ENCODE data around the gene C1orf21. TPM values are rescaled to one million over a fixed set of nuclear protein-coding genes. Genes with fewer than 3 reads are reported as not detected.

C1orf21 gene
- total RNA-seq, 1 donor from 2014 or later: 45.6 TPM

GRCh38 chr1:184383772-184384323 lies 3.0 kb upstream of the C1orf21 start:
- no peak for DNase-seq

GRCh38 chr1:184385865-184386311 lies 941 bp upstream of the C1orf21 start:
- no peak for DNase-seq
- intact Hi-C loops (cut with micrococcal nuclease): loop anchor here (10.0 kb wide), 1 partner anchor 179 kb away; no protein-coding TSS in a partner anchor
- no peak for ATAC-seq

More at GRCh38 chr1:184383772-184384323, 3.0 kb upstream of the C1orf21 start:
- intact Hi-C loops (cut with micrococcal nuclease): loop anchor here (10.0 kb wide), 1 partner anchor 181 kb away; no protein-coding TSS in a partner anchor
- no peak for ATAC-seq

GRCh38 chr1:184387069-184387475 lies 243 bp downstream of the C1orf21 start:
- intact Hi-C loops (cut with micrococcal nuclease): loop anchor here (10.0 kb wide), 1 partner anchor 178 kb away; no protein-coding TSS in a partner anchor
- DNase-seq (no peak), ATAC-seq (no peak)

GRCh38 chr1:184387476-184388318 lies 868 bp downstream of the C1orf21 start:
- ATAC-seq: peak; percentile 40
- intact Hi-C loops (cut with micrococcal nuclease): loop anchor here (10.0 kb wide), 1 partner anchor 177 kb away; no protein-coding TSS in a partner anchor
- DNase-seq: peak; percentile 71

- DNase-seq (no peak), ATAC-seq (peak; percentile 21)
- intact Hi-C loops (cut with micrococcal nuclease): loop anchor here (10.0 kb wide), 1 partner anchor 176 kb away; no protein-coding TSS in a partner anchor
These were observed 1.6 kb downstream of the C1orf21 start for GRCh38 chr1:184388319-184388889.

GRCh38 chr1:184388971-184389370 lies 2.1 kb downstream of the C1orf21 start:
- intact Hi-C loops (cut with micrococcal nuclease): loop anchor here (10.0 kb wide), 1 partner anchor 176 kb away; no protein-coding TSS in a partner anchor
- ATAC-seq: peak; percentile 4
- no peak for DNase-seq

- intact Hi-C loops (cut with micrococcal nuclease): loop anchor here (10.0 kb wide), 1 partner anchor 175 kb away; no protein-coding TSS in a partner anchor
- DNase-seq: no peak
- ATAC-seq: no peak
These were observed 2.6 kb downstream of the C1orf21 start for GRCh38 chr1:184389446-184389845.

- DNase-seq (no peak), ATAC-seq (no peak)
- intact Hi-C loops (cut with micrococcal nuclease): no loop called here
These were observed 4.1 kb downstream of the C1orf21 start for GRCh38 chr1:184390889-184391288.

- intact Hi-C loops (cut with micrococcal nuclease): no loop called here
- DNase-seq (no peak), ATAC-seq (no peak)
These were observed 5.2 kb downstream of the C1orf21 start for GRCh38 chr1:184392067-184392466.

- ATAC-seq: no peak
- DNase-seq: no peak
- intact Hi-C loops (cut with micrococcal nuclease): no loop called here
These were observed 6.1 kb downstream of the C1orf21 start for GRCh38 chr1:184392779-184393522.

- intact Hi-C loops (cut with micrococcal nuclease): no loop called here
These were observed 7.1 kb downstream of the C1orf21 start for GRCh38 chr1:184393962-184394361.

GRCh38 chr1:184395370-184395769 lies 8.5 kb downstream of the C1orf21 start:
- ATAC-seq (no peak), DNase-seq (no peak)
- intact Hi-C loops (cut with micrococcal nuclease): no loop called here

More at GRCh38 chr1:184393962-184394361, 7.1 kb downstream of the C1orf21 start:
- DNase-seq (no peak), ATAC-seq (peak; percentile 4)

GRCh38 chr1:184395937-184396480 lies 9.2 kb downstream of the C1orf21 start:
- DNase-seq: no peak
- intact Hi-C loops (cut with micrococcal nuclease): no loop called here
- no peak for ATAC-seq

GRCh38 chr1:184399192-184399847 lies 12.5 kb downstream of the C1orf21 start:
- ATAC-seq: peak; percentile 43
- intact Hi-C loops (cut with micrococcal nuclease): no loop called here

GRCh38 chr1:184403961-184404726 lies 17.3 kb downstream of the C1orf21 start:
- DNase-seq (no peak), ATAC-seq (peak; percentile 10)
- intact Hi-C loops (cut with micrococcal nuclease): no loop called here

More at GRCh38 chr1:184399192-184399847, 12.5 kb downstream of the C1orf21 start:
- no peak for DNase-seq

- intact Hi-C loops (cut with micrococcal nuclease): no loop called here
- ATAC-seq (no peak), DNase-seq (no peak)
These were observed 17.8 kb downstream of the C1orf21 start for GRCh38 chr1:184404727-184405027.

GRCh38 chr1:184405094-184405800 lies 18.4 kb downstream of the C1orf21 start:
- intact Hi-C loops (cut with micrococcal nuclease): no loop called here
- DNase-seq (no peak), ATAC-seq (no peak)

Data from left ventricle myocardium superior (tissue), 1 donor.